Stimulated activated CD8-positive, alpha-beta memory T cell treated with anti-CD3 and anti-CD28 coated beads, Interleukin-4, amount 100 ng/mL, for 48 hours (primary cell): ENCODE measurements around the gene PYROXD2.
"Not testable (repeated sequence)": the region's sequence is repeated elsewhere in the genome, so short reads cannot be mapped to it uniquely, and the experiment has no call there.

Source experiments
- DNase-seq: peaks from one replicate; pipeline ENCODE4 v3.0.0-alpha.2; 2020

PYROXD2 gene

DNA sequence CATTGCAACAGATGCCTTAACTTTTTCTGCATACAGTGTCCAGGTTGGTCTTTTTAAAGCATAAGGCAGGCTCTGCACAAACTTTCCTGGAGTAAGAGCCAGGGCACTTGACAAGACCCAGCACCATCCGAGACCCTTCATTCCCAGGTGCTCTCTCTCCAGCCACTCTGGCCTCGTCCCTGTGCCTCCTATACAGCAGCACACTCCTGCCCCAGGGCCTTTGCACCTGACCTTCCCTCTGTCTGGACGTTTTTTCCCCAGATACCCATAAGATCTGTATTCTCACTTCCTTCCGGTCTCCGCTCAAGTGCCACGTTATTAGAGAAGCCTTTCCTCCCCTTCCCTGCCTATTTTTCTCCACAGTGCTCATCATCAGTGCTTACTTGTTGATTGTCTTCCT lies 25.6 kb downstream of the PYROXD2 start:
- no peak for DNase-seq

DNA sequence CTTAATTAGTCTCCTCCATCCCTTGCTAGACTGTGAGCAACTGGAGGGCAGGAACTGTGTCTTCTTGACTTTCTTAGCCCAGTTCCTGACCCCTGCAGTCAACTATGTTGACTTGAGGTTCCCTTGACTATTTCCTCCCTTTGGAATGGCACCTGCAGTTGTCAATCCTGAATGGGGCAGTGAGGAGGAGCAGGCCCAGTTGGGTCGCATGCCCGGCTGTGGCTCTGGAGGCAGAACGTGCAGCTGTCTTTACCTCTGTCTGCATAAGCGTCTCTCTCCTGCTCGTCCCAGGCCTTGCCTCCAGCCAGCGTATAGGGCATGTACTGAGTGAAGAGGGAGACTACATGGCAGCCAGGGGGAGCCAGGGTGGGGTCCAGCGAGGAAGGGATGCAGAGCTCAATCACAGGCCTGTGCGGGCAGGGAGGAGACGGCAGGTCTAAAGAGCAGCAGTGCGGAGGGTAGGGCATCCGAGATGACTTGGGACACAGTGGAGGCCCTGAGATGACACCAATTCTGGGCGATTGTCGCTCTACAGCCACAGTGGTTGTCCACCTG lies 26.8 kb downstream of the PYROXD2 start:
- no peak for DNase-seq

DNA sequence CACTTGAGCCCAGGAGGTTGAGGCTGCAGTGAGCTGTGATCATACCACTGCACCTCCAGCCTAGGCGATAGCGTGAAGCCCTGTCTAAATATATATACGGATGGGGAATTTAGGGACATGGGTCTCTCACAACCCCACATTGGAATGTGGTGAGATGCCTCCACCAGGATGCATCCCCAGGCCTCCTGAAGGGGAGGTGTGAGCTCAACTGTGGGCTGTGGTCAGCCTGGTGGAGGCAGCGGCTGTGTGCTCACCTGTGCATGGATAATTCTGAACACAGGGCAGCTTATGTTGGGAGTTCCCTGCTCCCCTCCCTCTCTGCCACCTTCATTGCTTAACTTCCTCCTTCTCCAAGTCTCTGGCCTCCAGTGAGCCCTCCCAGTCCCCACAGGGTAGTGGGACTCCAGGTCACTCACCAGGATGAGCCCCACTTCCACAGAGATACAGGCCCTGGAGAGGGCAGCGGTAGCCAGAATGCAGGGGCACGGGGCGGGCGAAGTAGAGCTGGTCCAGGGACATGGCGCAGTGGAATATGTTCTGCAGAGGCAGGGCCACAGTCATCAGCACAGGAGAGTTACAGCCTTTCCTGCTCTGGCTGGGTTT lies 30.4 kb downstream of the PYROXD2 start:
- DNase-seq = no peak

DNA sequence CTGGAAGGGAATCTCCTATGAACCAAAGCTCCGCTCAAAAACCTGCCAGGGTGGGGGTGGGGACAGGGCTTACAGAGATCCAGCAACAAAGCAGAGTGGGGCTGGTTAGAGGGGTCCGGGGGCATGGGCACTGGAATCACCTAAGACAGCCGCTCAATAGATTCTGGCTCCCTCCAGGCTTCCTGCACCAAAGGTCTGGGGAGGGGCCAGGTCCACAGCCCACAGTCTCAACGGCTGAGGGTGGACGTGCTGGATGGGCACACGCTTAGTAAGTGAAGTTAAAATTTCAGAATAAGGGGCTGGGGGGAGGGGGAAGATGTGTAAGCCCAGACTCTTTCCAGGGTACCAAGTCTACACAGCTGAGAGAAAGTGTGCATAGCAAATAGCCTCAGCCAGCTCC lies 31.1 kb downstream of the PYROXD2 start:
- DNase-seq = no peak

DNA sequence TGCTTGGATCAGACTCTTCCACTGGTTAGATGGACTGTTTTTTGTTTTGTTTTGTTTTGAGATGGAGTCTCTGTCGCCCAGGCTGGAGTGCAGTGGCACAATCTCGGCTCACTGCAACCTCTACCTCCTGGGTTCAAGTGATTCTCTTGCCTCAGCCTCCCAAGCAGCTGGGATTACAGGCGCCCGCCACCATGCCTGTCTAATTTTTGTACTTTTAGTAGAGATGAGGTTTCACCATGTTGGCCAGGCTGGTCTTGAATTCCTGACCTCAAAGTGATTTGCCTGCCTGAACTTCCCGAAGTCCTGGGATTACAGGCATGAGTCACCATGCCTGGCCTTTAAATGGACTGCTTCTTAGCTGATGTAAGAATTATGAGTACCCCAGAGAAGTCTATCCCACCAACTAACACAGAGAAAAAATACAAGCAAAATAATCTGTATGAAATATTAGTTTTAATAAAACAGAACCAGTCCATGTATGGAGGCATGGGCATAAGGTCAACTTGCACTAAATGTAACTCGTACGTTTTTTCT lies 31.8 kb downstream of the PYROXD2 start:
- not testable (repeated sequence) for DNase-seq

DNA sequence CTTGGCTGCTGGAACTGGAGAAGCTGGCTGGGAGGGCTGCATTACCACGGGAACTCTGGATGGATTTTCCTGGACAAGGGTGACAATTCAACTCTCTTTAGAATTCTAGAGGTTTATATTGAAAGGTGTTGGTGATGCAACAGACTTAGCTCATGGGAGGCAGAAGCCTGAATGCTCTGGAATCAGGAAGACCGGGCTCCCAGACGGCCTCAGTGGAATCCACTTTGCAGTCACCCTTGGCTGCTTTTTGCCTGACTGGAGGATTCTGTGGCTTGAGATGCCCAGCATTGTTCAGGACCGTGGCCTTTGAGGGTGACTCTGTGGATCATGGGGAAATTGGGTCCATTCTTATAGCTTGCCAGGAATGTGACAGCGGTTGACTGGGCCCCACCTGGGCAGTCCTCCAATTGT lies 32.3 kb downstream of the PYROXD2 start:
- no peak for DNase-seq

DNA sequence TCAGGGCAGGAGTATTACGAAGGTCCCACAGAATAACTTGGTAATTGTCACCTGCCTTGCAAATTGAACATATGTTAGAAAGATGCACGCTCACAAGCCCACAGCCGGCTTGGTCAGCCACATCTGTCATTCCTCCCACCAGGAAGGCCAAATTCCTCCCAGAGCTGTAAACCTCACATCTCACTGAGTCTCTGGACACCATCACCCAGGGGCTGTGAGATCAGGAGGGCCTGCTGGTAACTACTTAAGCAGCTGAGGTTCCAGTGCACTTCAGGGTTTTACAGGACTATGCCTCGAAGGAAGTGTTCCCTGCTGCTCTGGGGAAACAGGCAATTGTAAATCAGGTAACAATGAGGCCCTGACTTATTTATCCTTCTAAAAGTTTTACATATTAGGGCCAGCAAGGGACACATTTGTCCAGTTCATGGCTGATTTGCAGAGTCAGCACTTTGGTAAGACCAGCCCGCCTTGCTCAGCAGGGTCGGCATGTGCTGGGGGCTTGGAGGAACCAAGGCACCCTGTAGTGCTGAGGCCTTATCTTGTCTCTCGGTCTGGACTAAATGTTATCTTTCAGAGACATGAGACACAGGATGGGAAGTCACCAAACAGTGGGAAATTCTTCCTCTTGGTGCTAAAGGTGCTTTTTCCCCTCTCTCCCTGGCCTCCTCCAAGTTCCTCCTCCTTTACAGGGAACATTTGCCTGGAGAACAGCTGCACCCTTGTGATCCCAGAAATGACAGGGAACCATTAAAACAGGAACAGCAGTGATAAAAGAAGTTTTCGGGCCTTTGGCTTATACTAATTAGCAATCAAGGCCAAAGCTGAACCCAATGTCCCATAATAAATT lies 34.3 kb downstream of the PYROXD2 start:
- DNase-seq = no peak

DNA sequence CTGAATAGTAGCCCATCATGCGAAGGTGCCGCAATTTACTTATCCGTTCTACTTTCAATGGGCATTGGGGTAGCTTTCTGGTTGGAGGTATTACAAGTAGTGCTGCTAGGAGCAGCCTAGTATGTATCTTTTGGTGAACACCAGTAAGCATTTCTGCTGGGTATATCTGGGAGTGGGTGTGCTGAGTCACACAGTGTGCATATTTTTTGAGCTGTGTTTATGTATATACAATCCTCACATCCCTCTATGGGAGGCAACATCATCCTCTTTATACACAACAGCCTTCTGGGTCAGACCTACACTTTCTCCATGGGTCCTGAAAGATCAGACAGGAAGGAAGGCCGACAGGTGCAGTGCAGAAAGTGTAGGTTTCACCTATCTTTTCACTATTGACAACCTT lies 36.3 kb downstream of the PYROXD2 start:
- DNase-seq = no peak

DNA sequence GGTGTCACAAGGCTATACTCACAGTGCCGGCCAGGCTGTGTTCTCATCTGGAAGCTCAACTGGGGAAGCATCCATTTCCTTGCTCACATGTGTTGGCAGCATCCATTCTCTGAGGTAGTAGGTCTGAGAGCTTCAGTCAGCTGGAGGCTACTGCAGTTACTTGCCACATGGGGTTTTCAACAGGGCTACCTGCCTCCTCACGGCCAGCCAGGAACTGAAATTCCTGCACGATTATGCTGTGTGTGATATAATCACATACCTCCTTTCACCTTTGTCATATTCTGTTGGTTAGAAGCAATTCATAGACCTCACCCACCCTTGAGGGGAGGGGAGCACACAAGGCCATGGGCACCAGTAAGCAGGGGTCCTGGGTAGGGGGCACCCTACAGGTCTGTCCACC lies 37.4 kb downstream of the PYROXD2 start:
- no peak for DNase-seq

DNA sequence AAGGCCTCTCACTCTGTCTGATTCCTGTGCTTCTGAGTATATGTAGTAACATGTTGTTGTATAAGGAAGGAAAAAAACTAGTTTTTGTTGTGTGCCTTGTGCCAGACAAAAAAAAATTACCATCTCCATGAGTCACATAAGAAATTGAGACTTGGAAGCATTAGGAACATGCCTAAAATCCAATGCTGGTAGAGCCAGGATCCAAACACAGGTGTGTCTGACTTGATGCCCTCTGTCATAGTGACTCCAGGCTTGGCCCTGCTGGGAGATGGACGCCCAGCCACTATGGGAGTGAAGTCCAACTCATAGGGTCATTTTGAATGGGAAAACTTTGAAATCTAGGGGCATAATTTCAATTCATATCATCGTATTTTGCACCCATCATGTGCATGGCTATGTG lies 38.0 kb downstream of the PYROXD2 start:
- no peak for DNase-seq

DNA sequence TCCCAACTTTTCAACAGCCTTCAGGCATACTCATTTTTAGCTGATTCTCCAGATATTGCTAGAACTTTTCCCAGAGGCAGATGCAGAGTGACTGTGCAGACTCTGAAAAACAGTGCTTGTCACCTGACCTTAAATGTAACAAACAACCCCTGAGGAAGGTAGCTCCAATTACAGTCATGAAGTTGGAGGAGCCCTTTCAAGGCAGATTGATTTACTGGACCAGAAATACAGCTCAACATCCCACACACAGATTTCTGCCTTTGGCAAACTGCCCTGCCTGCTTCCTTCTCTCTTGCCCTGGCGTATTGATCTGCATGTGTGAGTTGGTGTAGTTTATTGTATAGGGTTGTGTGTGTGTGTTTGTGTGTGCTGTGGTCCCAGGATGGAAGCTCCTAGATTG lies 38.5 kb downstream of the PYROXD2 start:
- no peak for DNase-seq

DNA sequence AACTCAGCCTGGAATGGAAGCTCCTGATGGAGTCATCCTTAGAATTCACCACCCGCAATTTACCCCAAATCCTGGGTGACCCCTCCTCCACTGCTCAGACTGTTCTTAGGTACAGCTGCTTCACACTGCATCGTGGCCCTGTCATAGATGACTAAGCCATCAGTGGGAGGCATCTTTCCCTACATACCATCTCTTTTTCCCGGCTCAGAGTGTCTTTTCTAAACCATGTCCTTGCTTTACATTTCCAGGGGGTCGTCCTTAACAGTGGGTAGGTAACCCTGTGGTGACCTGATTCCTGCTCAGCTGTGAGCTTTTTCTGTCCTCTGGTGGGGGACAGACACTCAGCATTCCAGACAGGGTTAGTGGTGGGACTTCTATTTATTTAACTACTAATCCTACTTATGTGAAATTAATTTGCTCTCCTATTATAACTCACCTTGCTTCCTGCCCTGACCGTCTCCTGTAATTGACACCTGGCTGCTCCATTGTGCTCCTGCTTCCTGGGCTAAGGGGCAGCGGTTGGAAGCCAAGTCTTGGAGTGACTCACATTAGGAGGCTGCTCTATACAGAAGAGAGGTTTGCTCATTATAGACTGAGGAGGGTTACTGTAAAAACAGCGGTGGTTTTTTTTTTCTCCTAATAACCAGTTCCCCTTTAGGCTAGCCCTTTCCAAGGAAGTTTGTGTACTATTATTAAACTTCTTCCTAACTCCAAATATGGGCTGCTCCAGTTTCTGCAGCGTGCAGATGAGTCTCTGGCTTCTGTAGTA lies 40.6 kb downstream of the PYROXD2 start:
- DNase-seq = no peak

DNA sequence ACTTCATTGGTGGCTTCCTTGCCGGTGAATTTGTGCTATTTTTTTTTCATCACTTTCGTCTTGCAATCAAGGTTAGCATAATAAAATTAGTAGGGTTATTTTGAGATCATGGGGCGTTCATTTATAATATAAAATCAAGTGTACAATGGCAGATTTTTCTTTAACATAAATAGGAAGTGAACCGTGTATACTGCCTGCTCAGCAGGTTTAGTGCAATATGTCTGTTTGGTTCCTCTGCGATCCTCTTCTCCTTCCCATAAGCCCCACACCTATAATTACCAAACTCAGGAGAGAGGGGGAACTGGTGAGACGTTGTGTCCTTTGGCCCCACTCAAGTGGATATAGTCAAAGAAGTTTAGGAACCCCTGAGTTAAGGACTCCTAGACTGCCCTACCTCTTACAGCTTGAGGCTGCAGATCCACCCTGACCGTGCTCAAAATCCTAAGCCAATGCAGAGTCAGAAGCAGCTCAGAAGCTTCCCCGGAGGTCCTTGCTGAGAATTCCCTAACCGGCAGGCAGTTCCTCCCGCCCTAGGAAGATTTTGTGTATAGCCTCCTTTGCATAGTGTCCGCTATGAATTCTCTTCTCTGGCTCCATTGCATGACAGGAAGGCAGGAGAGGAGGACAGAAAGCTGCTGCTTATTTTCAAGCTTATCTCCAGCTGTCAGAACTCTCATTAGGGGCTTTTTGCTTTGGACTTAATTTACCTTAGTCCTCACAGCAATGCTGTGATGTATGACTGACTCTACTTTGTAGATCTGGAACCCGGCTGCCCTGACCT lies 41.5 kb downstream of the PYROXD2 start:
- DNase-seq = no peak

DNA sequence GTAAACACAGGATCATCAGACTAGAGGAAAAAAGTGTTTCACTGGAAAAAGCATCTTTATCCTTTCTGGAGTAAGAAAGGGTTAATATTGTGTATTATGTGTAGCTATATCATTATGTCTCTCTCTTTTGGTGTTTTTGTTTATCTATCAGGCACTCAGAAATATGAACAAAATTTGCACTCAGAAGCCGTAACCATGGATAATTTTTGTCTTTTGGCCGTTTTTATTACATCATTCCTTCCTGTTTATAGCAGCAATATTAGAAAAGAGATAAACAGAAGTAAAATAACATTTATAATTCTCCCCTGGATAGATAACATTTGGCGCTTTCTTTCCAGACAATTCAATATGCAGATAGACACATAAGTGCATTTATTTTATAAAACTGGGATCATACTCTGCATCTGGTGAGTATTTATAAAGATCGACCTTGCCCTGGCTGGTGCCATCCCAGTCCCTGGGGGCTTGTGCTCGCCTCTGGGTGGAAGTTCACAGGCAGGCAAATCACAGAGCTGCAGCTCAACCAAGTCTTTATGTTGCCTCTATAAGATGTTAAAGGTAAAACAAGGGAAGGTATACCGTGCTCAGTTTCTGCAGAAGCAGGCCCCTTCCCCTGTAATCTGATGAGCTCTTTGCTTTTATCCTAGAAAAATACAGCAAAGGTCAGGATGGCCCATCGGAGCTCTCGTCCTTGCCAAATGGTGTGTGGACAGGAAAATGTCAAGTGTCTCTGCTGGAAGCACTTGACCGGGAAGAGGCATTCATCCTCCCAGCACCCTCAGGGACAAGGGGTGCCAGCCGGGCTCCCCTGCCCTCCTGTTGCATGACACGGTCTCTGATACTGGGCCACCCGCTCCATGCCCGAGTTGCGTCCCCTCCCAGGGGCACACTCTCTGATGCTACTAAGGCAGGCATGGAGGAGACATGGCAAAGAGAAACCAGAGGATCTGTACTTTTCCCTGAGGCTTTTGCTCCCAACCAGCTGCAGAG lies 43.9 kb downstream of the PYROXD2 start:
- DNase-seq = no peak

DNA sequence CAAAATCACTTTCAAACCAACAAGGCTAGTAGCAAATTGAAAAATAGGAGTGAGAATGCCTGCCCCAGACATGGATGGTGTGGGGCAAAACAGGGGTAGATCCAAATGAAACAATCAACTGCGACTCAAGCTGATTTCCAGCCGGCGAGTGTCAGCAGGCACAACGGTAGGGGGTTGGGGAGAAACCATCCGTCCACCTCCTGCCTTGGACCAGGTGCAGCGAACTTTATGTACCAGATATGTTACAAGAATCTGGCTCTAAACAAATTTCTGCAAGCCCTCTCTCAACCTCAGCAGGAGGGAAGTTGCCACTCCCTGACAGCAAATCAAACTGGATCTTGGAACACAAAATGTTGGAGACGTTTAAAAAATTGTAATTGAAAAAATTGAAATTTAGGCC lies 45.2 kb downstream of the PYROXD2 start:
- DNase-seq = no peak

DNA sequence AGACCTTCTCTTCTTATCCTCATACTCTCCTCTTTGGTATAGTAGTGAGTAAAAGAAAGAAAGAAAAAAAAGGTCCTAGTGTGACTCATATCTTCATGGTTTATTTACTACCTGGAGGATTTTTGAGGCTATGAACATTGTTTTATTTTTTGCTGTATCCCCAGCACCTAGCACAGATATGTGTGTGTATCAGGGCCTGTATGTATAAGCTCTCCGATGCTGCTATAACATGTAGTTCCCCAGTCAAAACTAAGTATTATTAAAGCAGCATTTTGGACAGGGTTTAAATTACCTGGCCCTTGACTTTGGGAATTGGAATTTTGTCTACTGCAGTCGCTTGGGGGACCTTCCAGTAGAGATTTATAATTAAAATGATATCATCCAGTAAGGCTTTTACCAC lies 46.3 kb downstream of the PYROXD2 start:
- DNase-seq = no peak

DNA sequence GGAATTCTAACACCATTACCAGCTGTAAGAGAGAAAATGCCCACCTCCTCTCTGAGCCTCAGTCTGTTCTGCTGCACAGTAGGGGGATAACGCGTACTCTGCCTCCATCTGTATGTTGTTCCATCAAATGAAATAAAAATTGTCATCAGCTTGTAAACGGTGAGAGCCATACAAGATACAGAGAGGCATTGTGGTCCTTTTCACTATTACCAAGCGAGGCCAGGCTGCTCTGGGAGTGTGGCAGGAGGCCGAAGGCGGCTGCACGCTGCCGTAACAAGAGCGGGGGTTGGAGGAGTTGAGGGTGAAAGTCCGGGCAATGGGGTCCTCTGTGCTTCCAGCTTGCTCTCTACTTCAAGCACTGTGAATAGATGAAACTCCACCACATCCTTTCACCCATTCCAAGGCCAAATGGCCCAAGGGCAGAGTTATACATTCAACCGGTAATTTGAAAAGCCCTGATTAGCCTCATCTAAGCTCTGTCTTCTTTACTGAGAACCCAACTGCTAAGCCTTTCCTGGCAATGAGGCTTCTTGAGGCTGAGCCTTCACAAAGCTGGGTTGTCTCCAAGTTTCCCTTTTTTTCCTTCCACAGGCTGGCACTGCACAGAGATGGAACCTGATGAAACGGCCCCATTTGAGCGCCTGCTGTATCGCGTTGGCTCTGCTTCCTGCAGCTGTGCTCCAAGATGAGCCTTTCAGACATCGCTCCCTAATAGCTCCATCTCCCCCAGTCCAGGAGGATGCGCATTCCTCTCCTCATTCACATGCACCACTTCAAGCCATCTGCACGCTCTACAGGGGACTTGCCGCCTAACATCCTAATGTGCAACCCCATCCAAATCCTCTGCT lies 47.2 kb downstream of the PYROXD2 start:
- DNase-seq = no peak

DNA sequence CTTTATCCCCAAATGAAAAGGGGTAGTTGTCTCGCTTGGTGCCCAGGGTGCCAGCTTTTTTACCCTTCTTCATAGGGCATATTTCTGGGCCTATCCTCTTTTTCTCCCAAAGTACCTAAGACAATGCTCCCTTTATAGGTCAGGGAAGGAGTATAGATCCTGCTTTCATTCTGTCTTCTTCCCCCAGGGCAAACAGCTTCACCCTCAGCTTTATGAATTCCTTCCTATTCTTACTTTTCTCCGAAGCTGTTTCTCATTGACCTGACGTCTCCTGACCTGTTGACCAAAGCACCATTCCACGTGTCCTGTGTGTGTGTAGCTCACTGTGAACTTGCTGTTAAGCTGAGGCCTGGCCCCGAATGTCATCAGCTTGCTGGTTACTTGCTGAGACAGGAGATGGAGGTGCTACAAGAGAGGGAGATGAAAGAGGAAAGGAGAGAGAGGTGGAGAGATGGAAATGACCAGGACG lies 48.9 kb downstream of the PYROXD2 start:
- DNase-seq = no peak

DNA sequence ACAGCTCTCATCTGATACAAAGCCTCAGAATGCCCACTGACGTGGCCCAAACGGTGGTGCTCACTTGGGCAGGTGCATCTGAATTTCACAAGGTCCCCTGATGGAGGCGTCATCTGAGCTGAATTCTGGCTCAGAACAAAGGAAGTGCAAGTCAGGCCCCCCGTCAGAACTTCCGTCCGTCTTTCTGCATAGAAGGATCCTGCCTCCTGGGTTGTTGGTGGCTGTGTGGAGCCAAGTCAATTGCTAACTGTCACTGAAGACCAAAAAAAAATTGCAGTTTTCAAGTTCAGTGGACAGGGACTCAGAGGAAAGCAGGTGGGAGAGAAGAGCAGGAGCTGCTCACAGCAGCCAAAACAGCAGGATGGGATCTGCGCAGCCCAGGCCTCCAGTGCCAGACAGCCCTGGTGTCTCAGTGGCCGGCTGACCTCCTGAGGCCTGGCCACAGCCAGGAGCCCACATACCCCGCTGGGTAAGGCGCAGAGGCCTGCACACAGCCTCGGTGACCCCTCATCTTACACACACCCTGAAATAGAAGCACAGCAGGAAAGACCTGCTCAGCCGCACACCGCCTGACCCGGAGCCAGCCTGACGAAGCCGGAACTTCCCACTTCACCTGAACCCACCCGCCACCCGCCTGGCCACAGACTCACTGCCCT lies 49.4 kb downstream of the PYROXD2 start:
- no peak for DNase-seq
